ENCODE data around the gene THSD4. TPM values are rescaled to one million over a fixed set of nuclear protein-coding genes. Genes with fewer than 3 reads are reported as not detected.

THSD4 gene
- total RNA-seq, 1 experiment from 2014 or later, result 0.29 TPM

DNA sequence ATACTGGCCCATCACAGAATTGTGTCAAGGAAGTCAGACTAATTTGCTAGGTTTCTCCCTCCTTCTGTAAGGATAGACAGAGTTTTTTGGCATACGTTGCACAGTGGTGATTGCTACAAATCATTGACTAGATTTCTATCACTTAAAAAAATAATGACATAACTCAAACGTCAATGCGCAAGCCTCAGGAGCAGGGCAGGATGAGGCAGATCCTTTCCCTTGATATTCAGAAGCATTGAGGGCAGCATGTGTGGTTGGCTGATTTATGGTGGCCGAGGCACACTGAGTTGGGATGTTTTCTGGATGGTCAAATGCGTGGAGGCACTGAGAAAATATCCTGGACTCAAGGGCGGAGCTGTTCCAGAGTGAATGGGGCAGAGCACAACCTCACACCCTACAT is 14.4 kb downstream of the THSD4 start:
- Histone ChIP-seq H3K36me3 (ENCODE audit: control insufficient read depth, insufficient read depth, low read length) (no peaks in the 10 kb centered on the region), H3K4me1 (no peaks in the 10 kb centered on the region), H3K9me3 (no peaks in the 10 kb centered on the region), H3K27me3 (replicated peaks; ENCODE audit: control insufficient read depth, insufficient read depth, low read length) (no peaks in the 10 kb centered on the region), H3K4me3 (ENCODE audit: low read depth, low read length) (no peak overlapping the region)
- TF ChIP-seq, protein P1, sequence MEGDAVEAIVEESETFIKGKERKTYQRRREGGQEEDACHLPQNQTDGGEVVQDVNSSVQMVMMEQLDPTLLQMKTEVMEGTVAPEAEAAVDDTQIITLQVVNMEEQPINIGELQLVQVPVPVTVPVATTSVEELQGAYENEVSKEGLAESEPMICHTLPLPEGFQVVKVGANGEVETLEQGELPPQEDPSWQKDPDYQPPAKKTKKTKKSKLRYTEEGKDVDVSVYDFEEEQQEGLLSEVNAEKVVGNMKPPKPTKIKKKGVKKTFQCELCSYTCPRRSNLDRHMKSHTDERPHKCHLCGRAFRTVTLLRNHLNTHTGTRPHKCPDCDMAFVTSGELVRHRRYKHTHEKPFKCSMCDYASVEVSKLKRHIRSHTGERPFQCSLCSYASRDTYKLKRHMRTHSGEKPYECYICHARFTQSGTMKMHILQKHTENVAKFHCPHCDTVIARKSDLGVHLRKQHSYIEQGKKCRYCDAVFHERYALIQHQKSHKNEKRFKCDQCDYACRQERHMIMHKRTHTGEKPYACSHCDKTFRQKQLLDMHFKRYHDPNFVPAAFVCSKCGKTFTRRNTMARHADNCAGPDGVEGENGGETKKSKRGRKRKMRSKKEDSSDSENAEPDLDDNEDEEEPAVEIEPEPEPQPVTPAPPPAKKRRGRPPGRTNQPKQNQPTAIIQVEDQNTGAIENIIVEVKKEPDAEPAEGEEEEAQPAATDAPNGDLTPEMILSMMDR (IDR thresholded peaks at IDR 0.05; ENCODE audit: insufficient read depth in 1 of 2, low read depth in 1 of 2, low read length in 1 of 2, severe bottlenecking in 1 of 2, unreplicated experiment in 1 of 2), result no peak
- peaks cover 6% of the 10 kb centered on the region for H3K27me3 Mint-ChIP-seq (ENCODE audit: insufficient read depth, unreplicated experiment)
- BruUV-seq (replicated peaks), result no TSS peak
- no peak overlapping the region for H3K27ac Mint-ChIP-seq (ENCODE audit: unreplicated experiment)
- intact Hi-C loops (cut with micrococcal nuclease; ENCODE audit: unreplicated experiment), result no loop called here
- H3K4me3 Mint-ChIP-seq (ENCODE audit: unreplicated experiment), result no peak overlapping the region
- CTCF ChIA-PET, result no interaction called here
- H3K9me3 Mint-ChIP-seq (ENCODE audit: unreplicated experiment), result no peaks in the 10 kb centered on the region
- no peaks in the 10 kb centered on the region for H3K4me1 Mint-ChIP-seq (ENCODE audit: low read depth, unreplicated experiment)
- H3K36me3 Mint-ChIP-seq (ENCODE audit: insufficient read depth, unreplicated experiment), result no peaks in the 10 kb centered on the region
- POLR2A ChIA-PET, result no interaction called here
- DNase-seq, result no peak

DNA sequence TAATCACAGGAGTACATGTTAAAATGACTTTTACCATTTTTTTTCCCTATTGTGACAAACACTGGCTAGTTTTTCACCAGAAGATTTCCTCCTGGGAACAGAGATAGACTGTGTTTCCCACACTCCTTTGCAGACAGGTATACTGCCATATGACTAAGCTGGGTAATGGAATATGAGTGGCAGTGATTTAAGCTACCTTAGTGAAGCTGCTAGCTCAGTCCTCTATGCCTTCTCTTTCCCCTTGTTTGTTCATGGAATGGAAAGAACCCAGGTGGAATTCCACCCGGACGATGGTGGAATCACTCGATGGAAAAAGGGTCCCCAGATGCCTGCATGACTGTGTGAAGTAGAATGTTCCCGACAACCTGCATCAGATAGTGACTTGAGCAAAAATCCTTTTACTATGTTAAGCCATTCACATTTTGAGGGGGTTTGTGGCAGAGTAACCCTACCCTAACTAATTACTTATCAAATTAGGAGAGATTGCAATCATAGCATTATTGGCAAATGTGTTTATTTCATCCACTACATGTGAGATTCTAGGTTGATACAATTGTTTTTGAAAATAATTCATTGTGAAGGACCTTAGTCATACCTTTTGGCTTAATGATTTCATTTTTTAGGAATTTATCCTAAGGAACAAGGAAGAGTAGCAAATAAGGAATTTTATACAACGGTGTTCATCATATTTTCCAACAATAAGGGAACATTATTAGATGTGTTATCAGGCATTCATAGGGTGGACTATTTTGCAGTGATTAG is 16.5 kb downstream of the THSD4 start:
- no peak for DNase-seq
- no peaks in the 10 kb centered on the region for H3K4me1 Mint-ChIP-seq (ENCODE audit: low read depth, unreplicated experiment)
- H3K4me3 Mint-ChIP-seq (ENCODE audit: unreplicated experiment), result no peak overlapping the region
- POLR2A ChIA-PET, result no interaction called here
- BruUV-seq (replicated peaks), result no TSS peak
- no peaks in the 10 kb centered on the region for H3K9me3 ChIP-seq
- H3K36me3 Mint-ChIP-seq (ENCODE audit: insufficient read depth, unreplicated experiment), result no peaks in the 10 kb centered on the region
- intact Hi-C loops (cut with micrococcal nuclease; ENCODE audit: unreplicated experiment), result no loop called here
- H3K27ac Mint-ChIP-seq (ENCODE audit: unreplicated experiment), result no peak overlapping the region
- peaks cover 3% of the 10 kb centered on the region for H3K27me3 Mint-ChIP-seq (ENCODE audit: insufficient read depth, unreplicated experiment)
- H3K4me3 ChIP-seq (ENCODE audit: low read depth, low read length), result no peak overlapping the region
- TF ChIP-seq, protein P1 (IDR thresholded peaks at IDR 0.05; ENCODE audit: insufficient read depth in 1 of 2, low read depth in 1 of 2, low read length in 1 of 2, severe bottlenecking in 1 of 2, unreplicated experiment in 1 of 2), result no peak
- no peaks in the 10 kb centered on the region for H3K9me3 Mint-ChIP-seq (ENCODE audit: unreplicated experiment)
- H3K36me3 ChIP-seq (ENCODE audit: control insufficient read depth, insufficient read depth, low read length), result no peaks in the 10 kb centered on the region
- CTCF ChIA-PET, result no interaction called here
- no peaks in the 10 kb centered on the region for H3K27me3 ChIP-seq (replicated peaks; ENCODE audit: control insufficient read depth, insufficient read depth, low read length)
- no peaks in the 10 kb centered on the region for H3K4me1 ChIP-seq

DNA sequence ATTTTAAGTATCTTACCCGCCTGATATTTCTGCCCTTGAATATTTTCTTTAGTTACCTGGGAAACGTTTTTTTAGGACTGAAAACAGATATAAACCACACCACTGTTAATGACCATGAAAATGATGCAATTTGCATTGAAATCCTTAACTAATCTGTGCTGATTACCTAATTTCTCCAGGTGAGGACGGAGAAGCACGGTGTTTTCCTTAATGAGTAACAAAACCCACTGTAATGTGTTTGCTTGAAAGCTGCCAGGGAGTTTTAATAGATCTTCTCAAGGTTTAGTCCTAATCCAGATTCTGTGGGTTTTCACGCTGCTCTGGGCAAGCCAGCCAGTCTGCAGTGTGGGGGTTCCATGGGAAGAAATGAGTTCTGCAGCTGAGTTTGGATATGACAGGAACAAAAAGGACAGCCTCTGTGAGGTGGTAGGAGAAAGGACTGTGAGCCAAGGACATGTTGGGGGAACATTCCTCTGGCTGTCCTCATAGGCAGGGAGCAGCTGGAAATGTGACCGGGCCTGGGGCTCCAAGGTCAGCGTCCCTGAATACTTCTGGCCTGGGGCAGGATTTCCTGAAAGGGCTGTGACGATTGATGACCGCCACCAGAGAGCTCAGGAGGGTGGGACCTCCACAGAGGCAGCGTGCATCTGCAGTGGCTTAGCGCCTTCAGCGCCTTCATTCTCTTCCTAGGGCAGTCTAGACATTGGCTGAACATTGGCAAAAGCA is 18.6 kb downstream of the THSD4 start:
- CTCF ChIA-PET, result no interaction called here
- H3K4me1 Mint-ChIP-seq (ENCODE audit: low read depth, unreplicated experiment), result no peaks in the 10 kb centered on the region
- peaks cover 3% of the 10 kb centered on the region for H3K27me3 Mint-ChIP-seq (ENCODE audit: insufficient read depth, unreplicated experiment)
- Histone ChIP-seq H3K36me3 (ENCODE audit: control insufficient read depth, insufficient read depth, low read length) (no peaks in the 10 kb centered on the region), H3K9me3 (no peaks in the 10 kb centered on the region), H3K27me3 (replicated peaks; ENCODE audit: control insufficient read depth, insufficient read depth, low read length) (no peaks in the 10 kb centered on the region), H3K4me3 (ENCODE audit: low read depth, low read length) (no peak overlapping the region), H3K4me1 (no peaks in the 10 kb centered on the region)
- POLR2A ChIA-PET, result no interaction called here
- TF ChIP-seq, protein P1 (IDR thresholded peaks at IDR 0.05; ENCODE audit: insufficient read depth in 1 of 2, low read depth in 1 of 2, low read length in 1 of 2, severe bottlenecking in 1 of 2, unreplicated experiment in 1 of 2), result no peak
- H3K27ac Mint-ChIP-seq (ENCODE audit: unreplicated experiment), result no peak overlapping the region
- peaks cover 10% of the 10 kb centered on the region for H3K9me3 Mint-ChIP-seq (ENCODE audit: unreplicated experiment)
- no TSS peak for BruUV-seq (replicated peaks)
- no peak for DNase-seq
- no peaks in the 10 kb centered on the region for H3K36me3 Mint-ChIP-seq (ENCODE audit: insufficient read depth, unreplicated experiment)
- intact Hi-C loops (cut with micrococcal nuclease; ENCODE audit: unreplicated experiment), result no loop called here
- no peak overlapping the region for H3K4me3 Mint-ChIP-seq (ENCODE audit: unreplicated experiment)
